HG03159 (cell line): ENCODE data around the gene RIT1.
"Not testable (repeated sequence)": the region's sequence is repeated elsewhere in the genome, so short reads cannot be mapped to it uniquely, and the experiment has no call there.

Experiments
- ATAC-seq: cut with Tn5 transposase; IDR thresholded peaks from one replicate; pipeline ENCODE4 v1.9.1; 2021; ENCODE audit warnings: mild to moderate bottlenecking, moderate library complexity; ENCODE audit not compliant: unreplicated experiment

The RIT1 gene

DNA sequence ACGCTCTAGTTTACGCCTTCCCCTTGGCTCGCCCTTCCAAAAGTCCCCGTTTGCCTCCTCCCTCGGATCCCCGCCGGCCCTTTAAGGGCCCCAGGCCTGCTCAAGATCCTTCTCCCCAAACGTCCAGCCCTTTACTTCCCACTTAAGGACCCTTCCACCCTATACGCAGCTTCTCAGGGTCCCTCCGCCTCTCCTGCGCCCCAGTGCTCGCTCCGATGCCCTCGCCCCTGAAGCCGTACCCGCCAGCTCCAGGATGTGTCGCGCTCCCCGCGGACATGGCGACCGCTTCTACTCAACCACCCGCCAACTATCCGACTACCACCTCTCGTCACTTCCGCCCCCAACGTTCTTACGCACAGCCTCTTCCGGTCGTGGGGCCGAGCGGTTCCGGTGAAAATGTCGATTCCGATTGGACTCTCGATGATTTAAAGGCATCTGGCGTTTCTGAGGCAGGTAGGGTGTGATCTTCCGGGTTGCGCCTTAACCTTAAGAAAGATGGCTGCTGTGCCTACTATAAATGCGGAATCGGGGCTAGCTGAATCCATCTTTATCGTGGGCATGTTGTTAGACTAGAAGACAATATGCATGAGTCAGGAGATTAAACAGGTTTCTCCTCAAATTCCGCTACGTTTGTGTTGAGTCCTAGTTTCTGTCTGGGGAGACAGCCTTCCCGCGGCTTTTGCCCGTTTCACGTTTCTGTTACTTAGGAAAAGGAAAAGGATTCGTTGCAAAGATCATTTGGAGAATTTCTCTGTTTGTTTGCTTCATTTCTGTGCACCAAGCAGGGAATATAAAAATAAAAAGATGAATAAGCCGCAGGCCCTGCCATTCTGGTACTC is 23.2 kb upstream of the RIT1 start, which contains the start of gene KHDC4:
Gene KHDC4, minus strand, starts transcription at position 317 of the 839 bp plus-strand sequence. Its CDS starts 40 bp downstream, at position 277.
- ATAC-seq = peak; percentile 85

DNA sequence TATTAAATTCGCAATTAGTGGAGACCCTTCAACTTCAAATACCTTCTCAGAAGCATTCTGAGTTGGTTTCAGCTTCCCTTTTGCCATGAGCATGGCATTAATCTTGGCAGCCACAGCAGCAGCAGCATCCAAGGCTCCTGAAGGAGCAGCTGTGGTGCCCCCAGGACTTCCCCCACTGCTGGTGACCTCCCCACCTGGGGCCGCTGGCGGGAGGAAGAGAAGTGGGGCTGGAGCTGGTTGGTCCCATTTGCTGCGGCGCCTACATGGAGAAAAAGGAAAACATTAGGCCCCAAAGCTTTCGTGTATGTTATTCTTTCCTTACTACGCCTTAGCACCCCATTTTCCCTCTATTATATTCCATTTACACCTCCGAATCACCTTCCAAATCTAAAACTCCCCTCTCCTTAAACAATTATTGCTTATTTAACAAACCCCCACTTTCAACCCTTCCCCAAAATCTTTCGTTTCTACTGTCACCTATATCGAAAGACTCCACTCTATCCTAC is 22.5 kb upstream of the RIT1 start:
- ATAC-seq = no peak

DNA sequence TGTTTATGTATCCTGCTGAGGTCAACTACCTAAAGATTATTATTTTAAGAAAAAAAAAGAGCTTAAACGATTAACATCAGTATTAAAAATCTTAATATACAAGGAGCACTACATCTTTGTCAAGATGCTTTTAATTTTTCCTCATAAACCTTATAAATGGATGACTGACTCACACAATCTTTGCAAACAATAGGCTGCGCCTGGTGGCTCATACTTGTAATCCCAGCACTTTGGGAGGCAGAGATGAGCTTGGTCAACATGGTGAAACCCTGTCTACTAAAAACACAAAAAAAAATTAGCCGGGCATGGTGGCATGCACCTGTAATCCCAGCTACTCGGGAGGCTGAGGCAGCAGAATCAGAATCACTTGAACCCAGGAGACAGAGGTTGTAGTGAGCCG is 21.3 kb upstream of the RIT1 start:
- ATAC-seq = no peak

DNA sequence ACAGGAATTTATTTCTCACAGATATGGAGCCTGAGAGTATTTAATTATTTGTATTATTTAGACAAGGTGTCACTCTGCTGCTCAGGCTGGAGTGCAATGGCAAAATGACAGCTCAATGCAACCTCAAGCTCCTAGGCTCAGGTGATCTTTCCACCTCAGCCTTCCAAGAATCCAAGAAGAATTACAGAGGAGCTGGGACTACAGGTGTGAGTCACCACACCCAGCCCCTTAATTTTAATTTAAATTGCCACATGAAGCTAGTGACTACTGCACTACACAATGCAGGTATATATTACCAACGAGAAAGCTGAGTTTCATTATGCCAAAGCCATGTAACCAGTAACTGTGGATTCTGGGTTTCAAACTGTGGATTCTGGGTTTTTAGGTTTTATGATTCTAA is 20.9 kb upstream of the RIT1 start:
- no peak for ATAC-seq

DNA sequence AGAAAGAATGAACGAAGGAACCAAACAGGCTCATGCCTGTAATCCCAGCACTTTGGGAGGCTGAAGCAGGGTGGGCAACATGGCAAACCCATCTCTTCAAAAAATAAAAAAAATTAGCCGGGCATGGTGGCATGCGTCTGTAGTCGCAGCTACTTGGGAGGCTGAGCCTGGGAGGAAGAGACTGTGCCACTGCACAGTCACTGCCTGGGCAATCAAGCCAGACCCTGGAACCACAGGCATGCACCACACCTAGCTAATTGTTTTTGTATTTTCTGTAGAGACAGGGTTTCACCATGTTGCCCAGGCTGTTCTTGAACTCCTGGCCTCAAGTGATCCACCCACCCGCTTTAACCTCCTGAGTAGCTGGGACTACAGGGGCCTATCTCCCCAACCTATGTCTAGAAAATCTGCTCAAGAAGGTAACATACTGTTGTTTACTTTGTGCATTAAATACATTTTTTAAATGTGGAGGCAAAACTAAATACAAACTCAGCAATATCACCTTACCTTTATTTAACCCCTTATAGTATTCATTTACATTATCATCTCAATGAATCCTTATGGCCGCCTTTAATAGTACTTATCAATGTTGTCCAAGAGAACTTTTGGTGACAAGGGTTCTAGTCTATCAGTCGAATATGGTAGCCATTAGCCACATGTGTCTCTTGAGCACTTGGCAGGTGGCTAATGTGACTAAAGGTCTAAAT is 20.3 kb upstream of the RIT1 start:
- no peak for ATAC-seq

DNA sequence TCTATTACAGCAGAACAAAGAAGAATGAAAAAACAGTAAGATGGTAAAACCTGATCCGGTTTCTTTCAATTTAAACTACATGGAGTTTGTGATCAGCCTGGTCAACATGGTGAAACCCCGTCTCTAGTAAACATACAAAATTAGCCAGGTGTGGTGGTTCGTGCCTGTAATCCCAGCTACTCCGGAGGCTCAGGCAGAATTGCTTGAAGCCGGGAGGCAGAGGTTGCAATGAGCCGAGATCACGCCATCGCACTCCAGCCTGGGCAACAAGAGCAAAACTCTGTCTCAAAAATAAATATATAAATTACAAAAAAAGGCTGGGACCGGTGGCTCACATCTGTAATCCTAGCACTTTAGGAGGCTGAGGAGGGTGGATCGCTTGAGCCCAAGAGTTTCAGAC is 19.6 kb upstream of the RIT1 start:
- not testable (repeated sequence) for ATAC-seq

DNA sequence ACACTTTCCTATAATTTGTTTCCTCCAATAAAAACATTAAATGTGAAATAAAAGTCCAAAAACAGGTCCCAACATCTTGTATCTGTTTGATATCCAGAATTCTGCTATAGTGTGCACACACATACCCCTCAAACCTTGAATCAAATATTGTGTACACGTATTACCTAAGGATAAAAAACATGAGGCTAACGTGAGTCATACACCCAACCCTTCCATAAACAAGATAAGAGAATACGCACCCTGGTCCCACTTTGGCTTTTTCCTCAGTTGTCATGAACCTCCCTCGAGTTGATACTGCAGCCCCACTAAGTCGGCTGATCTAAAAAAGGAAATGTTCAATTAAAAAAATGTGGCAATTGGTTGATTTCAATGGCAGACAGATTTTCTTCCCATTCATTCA is 17.9 kb upstream of the RIT1 start:
- no peak for ATAC-seq

DNA sequence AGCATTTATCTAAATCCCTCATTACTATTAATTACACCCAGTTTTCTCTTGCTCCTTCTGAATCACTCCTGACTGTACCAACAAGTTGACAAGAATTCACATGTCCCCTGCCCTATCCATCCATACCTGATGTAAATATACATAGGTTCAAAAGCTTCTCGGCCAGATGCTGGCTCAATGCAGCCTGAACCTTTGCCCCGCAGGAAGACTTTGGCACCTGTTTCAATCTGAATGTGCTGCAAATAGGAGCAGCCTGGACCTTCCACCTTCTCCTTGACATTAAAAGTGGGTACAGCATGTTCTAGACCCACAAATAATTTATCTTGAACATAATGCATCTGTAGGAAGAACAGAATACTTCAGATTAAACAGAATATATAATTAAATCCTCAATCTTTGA is 14.4 kb upstream of the RIT1 start:
- ATAC-seq = no peak

DNA sequence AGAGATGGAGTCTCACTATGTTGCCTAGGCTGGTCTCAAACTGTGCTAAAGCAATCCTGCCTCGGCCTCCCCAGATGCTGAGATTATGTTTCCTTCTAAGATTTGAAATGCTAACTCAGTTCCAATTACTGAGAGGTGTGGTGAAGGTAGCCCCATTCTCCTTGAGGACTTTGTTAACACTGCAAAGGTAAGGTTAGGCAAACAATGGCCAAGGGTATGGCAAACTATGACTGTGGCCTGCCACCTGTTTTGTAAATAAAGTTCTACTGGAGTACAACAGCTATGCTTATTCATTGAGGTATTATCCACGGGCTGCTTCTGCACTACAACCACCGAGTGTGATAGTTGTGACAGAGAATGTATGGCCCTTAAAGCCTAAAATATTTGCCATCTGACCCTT is 9.6 kb upstream of the RIT1 start:
- no peak for ATAC-seq

DNA sequence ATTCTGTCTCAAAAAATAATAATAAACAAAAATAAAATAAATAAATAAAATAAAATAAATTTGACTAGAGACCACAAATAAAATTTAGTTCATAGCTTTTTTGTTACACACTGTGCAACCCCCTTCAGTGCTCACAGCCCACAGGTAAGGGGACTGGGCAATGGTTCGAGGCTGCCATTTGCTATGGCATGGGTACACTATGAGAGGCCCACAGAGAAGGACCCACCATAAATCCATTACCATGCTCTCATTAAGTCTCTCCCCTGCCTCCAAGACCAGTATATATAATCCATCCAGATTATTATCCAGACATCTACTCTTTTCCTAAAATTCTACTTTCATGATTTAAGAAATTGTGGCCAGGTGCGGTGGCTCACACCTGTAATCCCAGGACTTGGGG is 8.7 kb upstream of the RIT1 start:
- ATAC-seq = no peak

DNA sequence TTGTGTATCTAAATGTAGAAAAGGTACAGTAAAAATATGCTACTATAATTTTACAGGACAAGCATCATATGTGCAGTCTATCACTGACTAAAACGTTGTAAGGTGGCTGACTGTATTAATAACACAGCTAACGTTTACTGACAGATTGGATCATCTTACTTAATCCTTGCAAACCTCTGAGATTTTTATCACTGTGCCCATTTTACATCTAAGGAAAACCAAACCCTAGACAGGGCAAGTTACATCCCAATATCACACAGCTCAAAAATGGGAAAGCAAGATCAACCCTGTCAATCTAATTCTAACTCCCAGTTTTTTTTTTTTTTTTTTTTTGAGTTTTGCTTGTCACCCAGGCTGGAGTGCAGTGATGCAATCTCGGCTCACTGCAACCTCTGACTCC is 7.5 kb upstream of the RIT1 start:
- ATAC-seq = no peak

DNA sequence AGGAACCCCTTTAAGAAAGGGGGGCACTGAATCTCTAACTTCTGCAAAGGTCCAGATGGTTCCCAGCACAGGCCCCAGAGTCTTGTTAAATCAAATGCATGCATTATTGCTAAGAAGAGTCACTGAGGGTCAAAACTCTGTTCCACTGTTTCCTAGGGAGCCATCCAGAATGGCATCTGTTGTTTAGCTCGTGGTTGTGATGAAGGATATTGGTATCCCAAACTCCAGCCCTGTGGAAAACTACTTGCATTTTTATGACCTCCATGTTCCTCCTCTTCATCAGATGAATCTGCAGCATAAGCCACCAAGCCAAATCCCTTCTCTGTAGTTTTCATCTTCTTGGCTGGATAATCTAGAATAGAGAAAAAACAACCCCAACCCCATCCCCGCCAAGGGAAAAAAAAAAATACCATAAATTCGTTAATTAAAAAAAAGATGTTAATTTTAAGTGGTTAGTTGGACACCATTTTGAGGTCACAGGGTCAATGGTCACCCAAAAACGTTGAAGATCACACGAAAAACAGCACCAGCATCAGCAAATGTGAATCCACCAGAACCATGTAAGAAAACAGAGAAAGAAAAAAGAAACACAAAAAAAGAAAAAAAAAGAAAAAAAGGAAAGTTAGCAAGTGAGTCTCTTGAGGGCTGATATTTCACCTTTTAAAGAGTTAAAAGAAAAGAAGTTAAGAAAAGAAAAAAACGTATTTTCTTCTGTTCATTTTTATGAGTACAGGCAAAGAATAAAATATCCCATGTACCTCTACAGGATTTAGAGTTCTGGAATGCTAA is 3.0 kb upstream of the RIT1 start:
- ATAC-seq = no peak

DNA sequence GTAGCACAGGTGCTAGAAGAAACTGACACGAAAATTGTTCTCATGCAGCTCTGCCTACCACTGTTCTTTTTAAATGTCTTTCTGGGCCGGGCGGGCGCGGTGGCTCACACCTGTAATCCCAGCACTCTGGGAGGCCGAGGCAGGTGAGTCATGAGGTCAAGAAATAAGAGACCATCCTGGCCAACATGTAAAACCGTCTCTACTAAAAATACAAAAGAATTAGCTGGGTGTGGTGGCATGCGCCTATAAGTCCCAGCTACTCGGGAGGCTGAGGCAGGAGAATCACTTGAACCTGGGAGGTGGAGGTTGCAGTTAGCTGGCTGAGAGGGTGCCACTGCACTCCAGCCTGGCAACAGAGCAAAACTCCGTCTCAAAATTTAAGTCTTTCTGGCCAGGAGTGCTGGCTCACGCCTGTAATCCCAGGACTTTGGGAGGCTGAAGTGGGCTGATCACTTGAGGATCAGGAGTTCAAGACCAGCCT is 947 bp upstream of the RIT1 start:
- no peak for ATAC-seq

DNA sequence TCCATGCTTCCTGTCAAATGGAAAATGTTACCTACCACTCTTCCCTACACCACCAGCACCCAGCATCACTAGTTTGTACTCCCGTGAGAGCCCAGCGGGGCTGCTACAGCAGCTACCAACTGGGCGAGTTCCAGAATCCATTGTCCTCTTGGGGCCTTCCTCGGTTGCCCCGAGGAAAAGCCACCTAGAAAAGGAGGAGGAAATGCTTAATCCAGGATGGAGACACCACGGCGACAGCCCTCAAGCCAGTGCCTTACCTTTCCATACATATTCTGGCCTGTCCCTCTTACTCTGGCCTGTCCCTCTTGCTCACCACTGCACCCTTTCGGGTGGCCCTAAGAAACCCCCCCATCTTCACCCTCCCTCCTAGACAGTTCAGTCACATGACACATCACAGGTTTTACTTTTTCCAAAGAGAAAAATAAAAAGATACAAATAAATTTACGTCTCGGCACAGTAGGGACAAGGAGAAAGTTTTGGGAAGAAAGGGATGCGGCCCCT is 478 bp downstream of the RIT1 start:
- peak; percentile 16 for ATAC-seq

DNA sequence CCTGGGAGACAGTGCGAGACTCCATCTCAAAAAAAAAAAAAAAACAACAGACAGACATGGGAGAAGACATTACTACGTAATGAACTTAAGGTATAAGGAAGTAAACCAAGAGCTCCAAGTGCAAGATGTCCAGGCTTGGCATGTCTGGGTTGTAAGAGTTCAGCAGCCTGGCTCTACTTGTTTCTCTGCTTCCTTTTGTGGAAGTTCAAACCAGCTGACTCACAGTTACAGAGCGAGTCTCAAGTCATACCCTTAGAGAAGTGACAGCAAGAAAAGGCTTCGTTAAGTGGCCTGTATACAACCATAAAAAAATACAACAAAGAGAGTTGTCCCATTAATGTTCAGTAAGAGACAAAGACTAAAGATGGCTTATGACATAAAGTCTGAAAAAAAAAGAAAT is 1.3 kb downstream of the RIT1 start:
- no peak for ATAC-seq

DNA sequence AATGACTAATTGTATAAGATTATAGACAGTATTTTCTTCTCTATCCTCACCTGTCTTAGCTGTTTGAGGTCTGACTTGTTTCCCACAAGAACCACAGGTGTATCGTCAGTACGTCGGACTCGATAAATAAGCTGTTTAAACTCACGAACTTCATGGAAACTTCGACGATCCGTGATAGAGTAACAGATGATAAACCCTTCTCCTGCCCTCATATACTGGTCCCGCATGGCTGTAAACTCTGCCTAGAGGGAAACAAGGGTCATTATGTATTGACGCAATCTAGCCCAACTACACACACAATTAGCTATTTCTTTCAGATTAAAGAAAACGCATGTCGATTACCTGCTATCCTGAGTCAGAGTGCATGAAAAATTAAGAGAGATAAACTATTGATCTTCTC is 6.9 kb downstream of the RIT1 start:
- ATAC-seq = no peak

DNA sequence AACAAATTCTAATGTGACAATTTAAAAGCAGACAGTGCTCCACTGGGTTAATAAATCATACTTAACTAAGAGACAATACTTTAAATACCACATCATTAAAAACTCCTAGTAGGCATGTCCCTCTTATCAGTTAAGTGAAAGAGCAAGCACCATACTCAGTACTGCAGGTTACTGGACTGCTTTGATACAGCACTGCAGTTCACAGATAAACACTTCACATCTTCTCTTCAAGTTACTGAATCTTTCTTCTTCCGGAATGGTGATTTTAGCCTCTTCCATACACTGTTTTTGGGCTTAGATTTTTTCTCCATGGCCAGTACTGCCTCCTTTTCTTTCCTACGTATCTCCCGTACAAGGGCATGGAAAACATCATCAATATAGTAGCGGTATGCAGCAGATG is 11.0 kb downstream of the RIT1 start:
- ATAC-seq = no peak

DNA sequence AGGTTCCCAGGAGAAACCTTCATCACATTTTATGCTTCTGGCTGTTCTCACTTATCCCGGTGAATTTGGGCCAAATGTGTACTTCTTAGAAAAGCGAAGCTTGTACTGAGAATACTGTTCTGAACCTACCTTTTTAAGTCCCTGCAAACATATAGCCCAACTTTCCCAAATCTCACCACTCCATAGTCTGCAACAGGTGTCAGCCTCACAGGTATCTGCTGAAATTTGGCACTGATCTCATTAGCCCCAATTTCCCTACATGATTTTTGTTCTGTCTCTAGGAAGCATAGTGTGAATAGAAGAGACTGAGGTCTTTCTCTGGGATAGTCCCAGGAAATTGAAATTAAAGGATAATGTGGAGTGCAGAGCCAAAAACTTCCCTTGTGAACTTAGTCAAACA is 11.5 kb downstream of the RIT1 start:
- ATAC-seq = no peak

DNA sequence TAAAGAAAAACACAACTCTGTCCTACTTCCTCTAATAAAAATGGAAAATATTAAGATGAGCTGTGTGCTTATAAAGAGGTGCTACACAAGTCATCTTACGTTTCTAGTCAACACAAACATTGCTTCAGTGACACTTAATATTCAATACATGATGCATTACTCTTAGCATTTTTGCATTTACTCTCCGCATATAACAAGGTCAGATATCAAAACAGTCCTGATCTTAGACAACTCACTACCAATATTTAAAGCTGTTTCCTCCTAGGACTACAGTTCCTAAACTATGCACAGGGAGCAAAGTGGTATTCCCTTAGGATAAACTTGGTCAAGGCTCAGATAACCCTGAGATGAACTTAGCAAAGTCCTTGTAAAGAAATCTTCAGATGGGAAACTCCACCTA is 12.3 kb downstream of the RIT1 start:
- no peak for ATAC-seq

DNA sequence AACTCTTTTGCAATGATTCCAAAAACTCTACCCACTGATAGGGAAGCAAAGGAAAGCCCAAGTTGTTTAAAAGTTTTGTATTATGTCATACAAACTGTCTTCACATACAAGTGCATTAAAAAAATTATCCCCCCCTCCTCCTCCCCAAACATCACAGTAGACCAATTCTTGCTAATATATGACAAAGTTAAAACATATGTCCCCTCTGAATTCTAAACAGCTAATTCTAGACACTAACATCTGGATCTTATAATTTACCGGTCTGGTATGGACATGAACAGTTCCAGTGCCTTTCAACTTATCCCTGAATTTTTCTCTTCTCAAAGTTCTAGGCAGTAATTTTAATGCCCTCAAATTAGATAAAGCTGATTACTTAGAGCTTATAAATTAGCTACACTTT is 13.4 kb downstream of the RIT1 start:
- no peak for ATAC-seq

DNA sequence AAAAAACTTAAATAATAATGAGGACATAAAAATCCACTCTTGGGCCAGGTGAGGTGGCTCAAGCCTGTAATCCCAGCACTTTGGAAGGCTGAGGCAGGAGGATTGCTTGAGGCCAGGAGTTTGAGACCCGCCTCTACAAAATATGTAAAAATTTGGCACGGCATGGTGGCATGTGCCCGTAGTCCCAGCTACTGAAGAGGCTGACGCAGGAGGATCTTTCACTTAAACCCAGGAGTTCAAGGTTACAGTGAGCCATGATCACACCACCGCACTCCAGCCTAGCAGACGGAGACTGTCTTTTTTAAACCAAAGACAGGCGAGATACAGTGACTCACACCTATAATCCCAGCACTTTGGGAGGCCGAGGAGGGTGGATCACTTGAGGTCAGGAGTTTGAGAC is 14.7 kb downstream of the RIT1 start:
- not testable (repeated sequence) for ATAC-seq
